K562 (cell line): ENCODE results near the gene TTLL3. TPM values are rescaled to one million over a fixed set of nuclear protein-coding genes. Genes with fewer than 3 reads are reported as not detected.

Source experiments
- CCNT2 ChIP-seq: IDR thresholded peaks from 2 replicates; pipeline ENCODE4 v1.6.1; 2011; ENCODE audit warnings: borderline replicate concordance, low read depth, mild to moderate bottlenecking, moderate library complexity, mixed read lengths, low read length; ENCODE audit not compliant: insufficient read length; ENCODE audit errors: extremely low read depth
- CTCF ChIP-seq, 3 experiments: IDR thresholded peaks in 2 of 3; conservative IDR thresholded peaks in 1 of 3; 2 replicates each; pipeline ENCODE4 v1.5.1; 2011 to 2012; ENCODE audit warnings: low read length in 3 of 3, mild to moderate bottlenecking in 3 of 3, control low read depth in 2 of 3, improper control_type of control experiment in 1 of 3, inconsistent platforms in 1 of 3, low read depth in 1 of 3, mixed read lengths in 1 of 3, moderate library complexity in 1 of 3; ENCODE audit not compliant: insufficient read depth in 2 of 3
- FOSL1 ChIP-seq: fragments of 200-800 bp; sonication (Bioruptor generic); conservative IDR thresholded peaks from 2 replicates; pipeline ENCODE4 v1.6.1; 2016; ENCODE audit warnings: missing genetic modification characterization, missing compliant biosample characterization
- HMGN3 ChIP-seq: IDR thresholded peaks from 2 replicates; pipeline ENCODE4 v1.6.1; 2011; ENCODE audit warnings: borderline replicate concordance, low read depth, mild to moderate bottlenecking, mixed read lengths, low read length; ENCODE audit not compliant: insufficient read length; ENCODE audit errors: extremely low read depth
- HNRNPLL ChIP-seq: fragments of 200-400 bp; formaldehyde crosslinking; IDR thresholded peaks from 2 replicates; pipeline ENCODE4 v1.6.1; 2017; ENCODE audit warnings: low read length, low read depth, mild to moderate bottlenecking; ENCODE audit not compliant: poor library complexity, severe bottlenecking
- ID3 ChIP-seq, 2 experiments: fragments of 250-450 bp in 1 of 2; fragments of 450-650 bp in 1 of 2; sonication (Bioruptor Pico) in 1 of 2; IDR thresholded peaks; 2 replicates each; pipeline versions ENCODE4 v1.6.1 to v1.8.0; 2016 to 2021; ENCODE audit warnings: mild to moderate bottlenecking in 2 of 2, moderate library complexity in 2 of 2, missing compliant biosample characterization in 1 of 2, missing genetic modification characterization in 1 of 2
- TBL1XR1 ChIP-seq, 2 experiments: IDR thresholded peaks; 2 replicates each; pipeline ENCODE4 v1.6.1; 2012; ENCODE audit warnings: improper control_type of control experiment in 2 of 2, low read length in 2 of 2, mild to moderate bottlenecking in 1 of 2
- ZBTB7A ChIP-seq: IDR thresholded peaks from 2 replicates; pipeline ENCODE4 v1.6.1; 2011; ENCODE audit warnings: low read depth, mild to moderate bottlenecking, low read length, moderate library complexity, borderline replicate concordance; ENCODE audit not compliant: control insufficient read depth
- ZNF318 ChIP-seq, 2 experiments: fragments of 450-650 bp; IDR thresholded peaks; 2 replicates each; pipeline ENCODE4 v1.6.1; 2016; ENCODE audit warnings: mild to moderate bottlenecking in 2 of 2, borderline replicate concordance in 1 of 2, low read depth in 1 of 2, moderate library complexity in 1 of 2
- ZNF778 ChIP-seq: fragments of 450-650 bp; formaldehyde crosslinking; IDR thresholded peaks from 2 replicates; pipeline ENCODE4 v1.4.0; 2020; ENCODE audit warnings: mild to moderate bottlenecking, moderate library complexity
- polyA plus RNA-seq, 8 experiments: library from polyadenylated mRNA; depleted of rRNA in 4 of 8; stranded (reverse) in 5 of 8; unstranded in 3 of 8; fragments of >200 nt; fragmentation: Nextera tagmentation in 2 of 8; fragmentation: Illumina TruSeq in 1 of 8; extraction: Ambion mirVana in 2 of 8; extraction: Trizol in 1 of 8; gene quantifications; 2 replicates each; pipeline versions ENCODE4 v1.2.1 to v1.2.3, GENCODE V29; 2011 to 2014; ENCODE audit warnings: inconsistent platforms in 1 of 8, missing spikeins in 1 of 8
- total RNA-seq, 7 experiments: library from RNA; depleted of rRNA in 6 of 7; stranded (reverse); fragments of >200 nt in 6 of 7; fragmentation: Illumina TruSeq in 2 of 7; extraction: Trizol in 2 of 7; gene quantifications; 2 replicates each; pipeline versions ENCODE4 v1.2.1 to v1.2.3, GENCODE V29; 2011 to 2021; ENCODE audit warnings: low replicate concordance in 1 of 7

The TTLL3 gene
- total and polyA plus RNA-seq, 9 of the 15 experiments (the other 6 are each of a cell fraction or from before 2014, with no cell fraction given), result 8.9 to 106 (median 33.2) TPM

- no peak for TF ChIP-seq ZNF318 (IDR thresholded peaks at IDR 0.05; ENCODE audit: borderline replicate concordance in 1 of 2, low read depth in 1 of 2)
- no peak for TF ChIP-seq TBL1XR1 (IDR thresholded peaks at IDR 0.05; ENCODE audit: low read length in 2 of 2)
- TF ChIP-seq HNRNPLL, result no peak
- TF ChIP-seq ZNF778 (CRISPR knock-in tag), result no peak
- TF ChIP-seq ZBTB7A, result no peak
- TF ChIP-seq ID3 (CRISPR knock-in tag; IDR thresholded peaks at IDR 0.05), result no peak
- TF ChIP-seq ID3 (tag; IDR thresholded peaks at IDR 0.05), result peak; percentile 54; the same call in 1 of the 2 replicates
- no peak for TF ChIP-seq CTCF (IDR thresholded peaks at IDR 0.05 in 2 of 3, conservative IDR thresholded peaks at IDR 0.05 in 1 of 3; ENCODE audit: insufficient read depth in 2 of 3, low read depth in 1 of 3, low read length in 3 of 3)
- no peak for TF ChIP-seq CCNT2
- TF ChIP-seq HMGN3, result no peak
- no peak for TF ChIP-seq FOSL1 (tag)
Observed at GRCh38 chr3:9843715-9844438, 33.8 kb downstream of the TTLL3 start, which contains the start of gene RPUSD3 (continued).
